HL-60/S4 (cell line): ENCODE data around the gene HMGXB4.

ENCODE experiments used
- in situ Hi-C: fragments of 300-500 bp; cut with MboI; formaldehyde crosslinking; loops from 2 replicates; pipeline ENCODE4 v1.14.3; 2022; ENCODE audit warnings: low sequenced_read_pairs

HMGXB4 gene

GRCh38 chr22:35308480-35309021, 51.3 kb downstream of the HMGXB4 start:
- in situ Hi-C loops: no loop called here

- in situ Hi-C loops: no loop called here
Measured at GRCh38 chr22:35310556-35311550, 53.6 kb downstream of the HMGXB4 start.

- in situ Hi-C loops: no loop called here
Measured at GRCh38 chr22:35311551-35311999, 54.3 kb downstream of the HMGXB4 start.

GRCh38 chr22:35312198-35313059, 55.1 kb downstream of the HMGXB4 start:
- in situ Hi-C loops: no loop called here

GRCh38 chr22:35313311-35314121, 56.2 kb downstream of the HMGXB4 start:
- in situ Hi-C loops: no loop called here

- in situ Hi-C loops: no loop called here
Measured at GRCh38 chr22:35314161-35314942, 57.1 kb downstream of the HMGXB4 start.

GRCh38 chr22:35315141-35315854, 58.0 kb downstream of the HMGXB4 start:
- in situ Hi-C loops: no loop called here

GRCh38 chr22:35315855-35316745, 58.8 kb downstream of the HMGXB4 start:
- in situ Hi-C loops: no loop called here

- in situ Hi-C loops: no loop called here
Measured at GRCh38 chr22:35316751-35317150, 59.5 kb downstream of the HMGXB4 start.

GRCh38 chr22:35317680-35318290, 60.5 kb downstream of the HMGXB4 start:
- in situ Hi-C loops: no loop called here

GRCh38 chr22:35318346-35319215, 61.3 kb downstream of the HMGXB4 start:
- in situ Hi-C loops: no loop called here

- in situ Hi-C loops: no loop called here
Measured at GRCh38 chr22:35319244-35319985, 62.1 kb downstream of the HMGXB4 start.

GRCh38 chr22:35322126-35322525, 64.8 kb downstream of the HMGXB4 start:
- in situ Hi-C loops: no loop called here

GRCh38 chr22:35322893-35323292, 65.6 kb downstream of the HMGXB4 start:
- in situ Hi-C loops: no loop called here

GRCh38 chr22:35323305-35323704, 66.0 kb downstream of the HMGXB4 start:
- in situ Hi-C loops: no loop called here

- in situ Hi-C loops: no loop called here
Measured at GRCh38 chr22:35324067-35324466, 66.8 kb downstream of the HMGXB4 start.
